Left lung (tissue), 10 donors: ENCODE results near the gene GOLT1B. TPM values are rescaled to one million over a fixed set of nuclear protein-coding genes. Genes with fewer than 3 reads are reported as not detected.

Source experiments
- ATAC-seq: fragments of 200-7000 bp; cut with Tn5 transposase; one replicate; pipeline ENCODE4 v1.9.1; 2020; ENCODE audit warnings: moderate library complexity
- DNase-seq, 4 donors: peaks; one replicate each; pipeline ENCODE4 v3.0.0-alpha.2; 2013 to 2020
- H3K27ac ChIP-seq, 2 donors: fragments of 200-600 bp; sonication (generic) in 1 of 2; one replicate each; pipeline versions ENCODE4 v1.5.0 to v1.8.0; 2020 to 2021
- H3K27me3 ChIP-seq, 2 donors: fragments of 200-600 bp; sonication (generic) in 1 of 2; one replicate each; pipeline versions ENCODE4 v1.5.0 to v1.8.0; 2020 to 2021
- H3K36me3 ChIP-seq, 2 donors: fragments of 200-600 bp; sonication (generic) in 1 of 2; one replicate each; pipeline versions ENCODE4 v1.5.0 to v1.8.0; 2020 to 2021
- H3K4me1 ChIP-seq, 2 donors: fragments of 200-600 bp; one replicate each; pipeline ENCODE4 v1.8.0; 2021
- H3K4me3 ChIP-seq, 2 donors: fragments of 200-600 bp; sonication (generic) in 1 of 2; one replicate each; pipeline versions ENCODE4 v1.5.0 to v1.8.0; 2020 to 2021; ENCODE audit warnings: mild to moderate bottlenecking in 1 of 2
- H3K9me3 ChIP-seq, 2 donors: fragments of 200-600 bp; sonication (generic) in 1 of 2; one replicate each; pipeline versions ENCODE4 v1.5.0 to v1.8.0; 2020 to 2021
- CTCF ChIP-seq, 2 donors: fragments of 200-600 bp; sonication (generic) in 1 of 2; IDR thresholded peaks; one replicate each; pipeline versions ENCODE4 v1.5.0 to v1.8.0; 2021; ENCODE audit warnings: antibody characterized with exemption in 2 of 2
- intact Hi-C, 2 donors: fragments of 100-400 bp; cut with DNase I; formaldehyde crosslinking; loops; one replicate each; pipeline versions ENCODE4 v1.11.2 to v1.14.2; 2022
- polyA plus RNA-seq, 6 donors: library from polyadenylated mRNA; unstranded; fragments of 120-200 nt; gene quantifications; one replicate each; pipeline ENCODE4 v1.2.1, GENCODE V29; 2013; ENCODE audit not compliant: insufficient read length in 6 of 6
- total RNA-seq, 2 donors: library from RNA; stranded (reverse); fragmentation: NEBNext Ultra II Directional; extraction: Animal tissue kit (Norgen Biotek cat#: 25700); gene quantifications; one replicate each; pipeline ENCODE4 v1.2.1, GENCODE V29; 2021
- donor health status: DM: no; HTN: yes; CAD: no.
- donor health status: DM: no; HTN: no; CAD: no.

GOLT1B gene
- total and polyA plus RNA-seq, 8 donors: 33.9 to 51.9 (median 39.6) TPM

- TF ChIP-seq CTCF (IDR thresholded peaks at IDR 0.05): no peak
- Histone ChIP-seq H3K4me1 (no peaks in the 10 kb centered on the region), H3K27me3 (no peaks in the 10 kb centered on the region), H3K9me3 (no peaks in the 10 kb centered on the region), H3K4me3 (no peak overlapping the region), H3K27ac (no peak overlapping the region), H3K36me3 (no peaks in the 10 kb centered on the region)
- DNase-seq (no peak), ATAC-seq (no peak)
- intact Hi-C loops: no loop called here
Measured at GRCh38 chr12:21539797-21540196, 38.2 kb downstream of the GOLT1B start.

- no peak overlapping the region for H3K27ac ChIP-seq
- ATAC-seq: no peak
- intact Hi-C loops: no loop called here
Measured at GRCh38 chr12:21541773-21542172, 40.2 kb downstream of the GOLT1B start.

GRCh38 chr12:21542403-21542802, 40.8 kb downstream of the GOLT1B start:
- H3K27me3 ChIP-seq: no peaks in the 10 kb centered on the region
- no peak overlapping the region for H3K4me3 ChIP-seq
- no peak for TF ChIP-seq CTCF (IDR thresholded peaks at IDR 0.05)
- ATAC-seq (no peak), DNase-seq (no peak)
- intact Hi-C loops: no loop called here
- no peaks in the 10 kb centered on the region for H3K4me1 ChIP-seq
- H3K36me3 ChIP-seq: no peaks in the 10 kb centered on the region
- H3K27ac ChIP-seq: no peak overlapping the region
- H3K9me3 ChIP-seq: no peaks in the 10 kb centered on the region

More at GRCh38 chr12:21541773-21542172, 40.2 kb downstream of the GOLT1B start:
- no peak for TF ChIP-seq CTCF (IDR thresholded peaks at IDR 0.05)
- Histone ChIP-seq H3K36me3 (no peaks in the 10 kb centered on the region), H3K4me1 (no peaks in the 10 kb centered on the region), H3K9me3 (no peaks in the 10 kb centered on the region), H3K27me3 (no peaks in the 10 kb centered on the region), H3K4me3 (no peak overlapping the region)
- no peak for DNase-seq

GRCh38 chr12:21543151-21543550, 41.6 kb downstream of the GOLT1B start:
- Histone ChIP-seq H3K27ac (no peak overlapping the region), H3K27me3 (no peaks in the 10 kb centered on the region), H3K9me3 (no peaks in the 10 kb centered on the region), H3K4me3 (no peak overlapping the region), H3K4me1 (no peaks in the 10 kb centered on the region), H3K36me3 (no peaks in the 10 kb centered on the region)
- ATAC-seq: no peak
- no peak for DNase-seq
- intact Hi-C loops: no loop called here
- no peak for TF ChIP-seq CTCF (IDR thresholded peaks at IDR 0.05)

- H3K9me3 ChIP-seq: no peaks in the 10 kb centered on the region
- H3K4me3 ChIP-seq: no peak overlapping the region
- H3K27ac ChIP-seq: no peak overlapping the region
- ATAC-seq: no peak
- intact Hi-C loops: no loop called here
- no peaks in the 10 kb centered on the region for H3K27me3 ChIP-seq
- H3K4me1 ChIP-seq: no peaks in the 10 kb centered on the region
- DNase-seq: no peak
- no peak for TF ChIP-seq CTCF (IDR thresholded peaks at IDR 0.05)
- H3K36me3 ChIP-seq: no peaks in the 10 kb centered on the region
Measured at GRCh38 chr12:21545557-21545956, 44.0 kb downstream of the GOLT1B start.
